H1 (cell line): ENCODE data around the gene SRPX. TPM values are rescaled to one million over a fixed set of nuclear protein-coding genes. Genes with fewer than 3 reads are reported as not detected.

Experiments used
- CTCF ChIA-PET: fragments of 300-600 bp; sonication (Branson Sonifier 250); formaldehyde crosslinking; loops from one replicate; lab custom pipeline; 2021; ENCODE audit not compliant: partially characterized antibody; lab: Charles Lee
- POLR2A ChIA-PET: fragments of 300-600 bp; sonication (Branson Sonifier 250); formaldehyde crosslinking; loops from one replicate; lab custom pipeline; 2021; ENCODE audit warnings: inconsistent platforms; ENCODE audit not compliant: partially characterized antibody; lab: Charles Lee
- DNase-seq, 2 experiments: peaks; one replicate each; pipeline versions ENCODE4 v3.0.0 to v3.0.0-alpha.2; 2010 to 2022; ENCODE audit warnings: low spot score in 2 of 2, low read depth in 1 of 2, mixed read lengths in 1 of 2
- FAIRE-seq: peaks from 2 replicates; lab custom pipeline; 2011; peaks lifted over from hg19 to GRCh38; lab: Jason Lieb, UNC
- H2AFZ ChIP-seq: 2 replicates; pipeline ENCODE4 v1.8.1; 2012; ENCODE audit warnings: low read length, inconsistent platforms
- H2AK5ac ChIP-seq: 2 replicates; pipeline ENCODE4 v1.6.1; 2013; ENCODE audit warnings: low read depth, low read length
- H2BK120ac ChIP-seq: replicated peaks from 2 replicates; pipeline ENCODE3; 2013; ENCODE audit warnings: low read depth, low read length, inconsistent platforms
- H2BK12ac ChIP-seq: 2 replicates; pipeline ENCODE4 v1.6.1; 2013; ENCODE audit warnings: low read depth, low read length
- H2BK15ac ChIP-seq: 2 replicates; pipeline ENCODE4 v1.6.1; 2013; ENCODE audit warnings: low read length
- H2BK20ac ChIP-seq: 2 replicates; pipeline ENCODE4 v1.6.1; 2013; ENCODE audit warnings: low read length
- H2BK5ac ChIP-seq: 2 replicates; pipeline ENCODE4 v1.6.1; 2013; ENCODE audit warnings: low read depth, low read length
- H3K14ac ChIP-seq: 2 replicates; pipeline ENCODE4 v1.6.1; 2013; ENCODE audit warnings: inconsistent platforms; ENCODE audit not compliant: insufficient read length
- H3K18ac ChIP-seq: 2 replicates; pipeline ENCODE4 v1.6.1; 2013; ENCODE audit warnings: low read length; ENCODE audit errors: extremely low read depth
- H3K23ac ChIP-seq: 2 replicates; pipeline ENCODE4 v1.6.1; 2013; ENCODE audit warnings: inconsistent platforms; ENCODE audit not compliant: insufficient read length
- H3K23me2 ChIP-seq: 2 replicates; pipeline ENCODE4 v1.6.1; 2013; ENCODE audit warnings: low read depth, low read length
- H3K27ac ChIP-seq: 2 replicates; pipeline ENCODE4 v1.6.1; 2011; ENCODE audit warnings: low read depth, low read length, inconsistent platforms
- H3K27me3 ChIP-seq, 4 experiments: replicated peaks in 1 of 4; 1 replicate in 1 of 4; 2 replicates in 3 of 4; pipeline versions ENCODE4 v1.6.1 to v1.8.1; 2011 to 2013; ENCODE audit warnings: low read length in 3 of 4, mild to moderate bottlenecking in 3 of 4, inconsistent platforms in 2 of 4, mixed read lengths in 2 of 4, moderate library complexity in 1 of 4; ENCODE audit not compliant: control insufficient read depth in 3 of 4, insufficient read depth in 3 of 4; ENCODE audit errors: extremely low read depth in 1 of 4
- H3K36me3 ChIP-seq, 4 experiments: 2 replicates each; pipeline versions ENCODE4 v1.6.1 to v1.8.1; 2011 to 2013; ENCODE audit warnings: mild to moderate bottlenecking in 4 of 4, low read length in 3 of 4, moderate library complexity in 2 of 4, control low read depth in 1 of 4, inconsistent platforms in 1 of 4; ENCODE audit not compliant: insufficient read depth in 4 of 4, control insufficient read depth in 2 of 4
- H3K4ac ChIP-seq: replicated peaks from 2 replicates; pipeline ENCODE3; 2013; ENCODE audit warnings: low read length, low read depth, mixed read lengths, inconsistent platforms; ENCODE audit not compliant: insufficient read length
- H3K4me1 ChIP-seq, 4 experiments: replicated peaks in 1 of 4; 1 replicate in 1 of 4; 2 replicates in 3 of 4; pipeline versions ENCODE4 v1.6.1 to v1.8.1; 2011 to 2013; ENCODE audit warnings: low read length in 3 of 4, inconsistent platforms in 2 of 4, mixed read lengths in 1 of 4; ENCODE audit not compliant: insufficient read depth in 4 of 4, control insufficient read depth in 3 of 4
- H3K4me2 ChIP-seq, 2 experiments: 2 replicates each; pipeline versions ENCODE4 v1.6.1 to v1.8.1; 2011 to 2013; ENCODE audit warnings: low read depth in 2 of 2, low read length in 2 of 2, control low read depth in 1 of 2, inconsistent platforms in 1 of 2, mild to moderate bottlenecking in 1 of 2; ENCODE audit not compliant: insufficient read depth in 1 of 2
- H3K4me3 ChIP-seq, 4 experiments: fragments of 200-600, 300-600 bp in 1 of 4; sonication (generic), shearing (Covaris generic), sonication (Bioruptor Twin) in 1 of 4; 2 replicates each; pipeline versions ENCODE4 v1.5.1 to v1.8.1; 2011 to 2016; ENCODE audit warnings: low read length in 4 of 4, low read depth in 3 of 4, control low read depth in 2 of 4, inconsistent platforms in 2 of 4, mild to moderate bottlenecking in 2 of 4, mixed read lengths in 1 of 4, moderate library complexity in 1 of 4; ENCODE audit not compliant: insufficient read depth in 2 of 4; ENCODE audit errors: extremely low read depth in 1 of 4
- H3K56ac ChIP-seq: replicated peaks from 2 replicates; pipeline ENCODE3; 2013; ENCODE audit warnings: low read depth, mild to moderate bottlenecking, mixed read lengths, low read length, inconsistent platforms; ENCODE audit not compliant: insufficient read length
- H3K79me1 ChIP-seq: 2 replicates; pipeline ENCODE4 v1.6.1; 2013; ENCODE audit warnings: low read depth, low read length, control low read depth
- H3K79me2 ChIP-seq, 2 experiments: 2 replicates each; pipeline versions ENCODE4 v1.6.1 to v1.8.1; 2012 to 2013; ENCODE audit warnings: low read length in 2 of 2, mild to moderate bottlenecking in 2 of 2, inconsistent platforms in 1 of 2; ENCODE audit not compliant: insufficient read depth in 2 of 2, control insufficient read depth in 1 of 2
- H3K9ac ChIP-seq, 4 experiments: replicated peaks in 1 of 4; 1 replicate in 1 of 4; 2 replicates in 3 of 4; pipeline versions ENCODE4 v1.6.1 to v1.8.1; 2011 to 2013; ENCODE audit warnings: low read depth in 3 of 4, low read length in 3 of 4, control low read depth in 2 of 4, mild to moderate bottlenecking in 2 of 4, moderate library complexity in 2 of 4, inconsistent platforms in 1 of 4; ENCODE audit errors: extremely low read depth in 1 of 4
- H3K9me3 ChIP-seq, 2 experiments: 2 replicates each; pipeline versions ENCODE4 v1.6.1 to v1.8.1; 2012 to 2013; ENCODE audit warnings: mild to moderate bottlenecking in 2 of 2, moderate library complexity in 2 of 2, control low read depth in 1 of 2, inconsistent platforms in 1 of 2, low read depth in 1 of 2, low read length in 1 of 2, mixed read lengths in 1 of 2; ENCODE audit not compliant: insufficient read depth in 2 of 2
- H4K20me1 ChIP-seq, 2 experiments: replicated peaks in 1 of 2; 2 replicates each; pipeline versions ENCODE3 to v1.8.1; 2011 to 2013; ENCODE audit warnings: inconsistent platforms in 2 of 2, low read length in 2 of 2, mild to moderate bottlenecking in 1 of 2; ENCODE audit not compliant: insufficient read depth in 2 of 2, control insufficient read depth in 1 of 2
- H4K5ac ChIP-seq: 2 replicates; pipeline ENCODE4 v1.6.1; 2013; ENCODE audit warnings: low read length, low read depth, mixed read lengths, inconsistent platforms; ENCODE audit not compliant: insufficient read length
- H4K8ac ChIP-seq: 2 replicates; pipeline ENCODE4 v1.8.0; 2013; ENCODE audit warnings: mild to moderate bottlenecking, moderate library complexity, low read length, inconsistent platforms; ENCODE audit not compliant: insufficient read depth; ENCODE audit errors: extremely low read depth
- H4K91ac ChIP-seq: replicated peaks from 2 replicates; pipeline ENCODE3; 2013; ENCODE audit warnings: low read length, mixed read lengths, inconsistent platforms; ENCODE audit not compliant: insufficient read length
- JUND ChIP-seq: IDR thresholded peaks from 2 replicates; pipeline ENCODE4 v1.6.1; 2011; ENCODE audit warnings: mild to moderate bottlenecking, improper control_type of control experiment, low read length
- RFX5 ChIP-seq: IDR thresholded peaks from 2 replicates; pipeline ENCODE4 v1.6.1; 2011; ENCODE audit warnings: low read depth, low read length, improper control_type of control experiment, borderline replicate concordance
- WGBS, 2 experiments: shearing (Covaris generic) in 1 of 2; methylation state at CpG; one replicate each; pipeline versions ENCODE4 v1.1.6 to v1.1.7; 2013 to 2015; ENCODE audit warnings: low lambda C conversion rate in 2 of 2, mixed read lengths in 2 of 2, inconsistent platforms in 1 of 2, low coverage in 1 of 2, missing lambda C conversion rate in 1 of 2; ENCODE audit not compliant: insufficient replicate concordance in 2 of 2, insufficient coverage in 1 of 2, insufficient read length in 1 of 2; ENCODE audit errors: extremely low coverage in 1 of 2, missing lambda C conversion rate in 1 of 2; 5-methylcytosine and 5-hydroxymethylcytosine counted together
- polyA plus RNA-seq, 7 experiments: library from polyadenylated mRNA; depleted of rRNA in 3 of 7; stranded (reverse) in 5 of 7; unstranded in 2 of 7; fragments of >200 nt in 5 of 7; fragments of 200-250 nt in 2 of 7; gene quantifications; 1 replicate in 5 of 7; 2 replicates in 1 of 7; 4 replicates in 1 of 7; pipeline versions ENCODE4 v1.2.1 to v1.2.3, GENCODE V29; 2011 to 2013; ENCODE audit warnings: missing spikeins in 2 of 7, mixed read lengths in 2 of 7
- total RNA-seq: library from RNA; stranded (reverse); fragmentation: NEBNext Ultra II Directional; extraction: Animal tissue kit (Norgen Biotek cat#: 25700); gene quantifications from 2 replicates; pipeline ENCODE4 v1.2.1, GENCODE V29; 2021
- TF ChIP-seq, protein P1 (sequence below): IDR thresholded peaks from 2 replicates; pipeline ENCODE4 v1.6.1; 2012; ENCODE audit warnings: inconsistent platforms

SRPX gene
- total and polyA plus RNA-seq, 2 of the 8 experiments (the other 6 are each of a cell fraction or from before 2014, with no cell fraction given), result 7.6 to 10.4 TPM

DNA sequence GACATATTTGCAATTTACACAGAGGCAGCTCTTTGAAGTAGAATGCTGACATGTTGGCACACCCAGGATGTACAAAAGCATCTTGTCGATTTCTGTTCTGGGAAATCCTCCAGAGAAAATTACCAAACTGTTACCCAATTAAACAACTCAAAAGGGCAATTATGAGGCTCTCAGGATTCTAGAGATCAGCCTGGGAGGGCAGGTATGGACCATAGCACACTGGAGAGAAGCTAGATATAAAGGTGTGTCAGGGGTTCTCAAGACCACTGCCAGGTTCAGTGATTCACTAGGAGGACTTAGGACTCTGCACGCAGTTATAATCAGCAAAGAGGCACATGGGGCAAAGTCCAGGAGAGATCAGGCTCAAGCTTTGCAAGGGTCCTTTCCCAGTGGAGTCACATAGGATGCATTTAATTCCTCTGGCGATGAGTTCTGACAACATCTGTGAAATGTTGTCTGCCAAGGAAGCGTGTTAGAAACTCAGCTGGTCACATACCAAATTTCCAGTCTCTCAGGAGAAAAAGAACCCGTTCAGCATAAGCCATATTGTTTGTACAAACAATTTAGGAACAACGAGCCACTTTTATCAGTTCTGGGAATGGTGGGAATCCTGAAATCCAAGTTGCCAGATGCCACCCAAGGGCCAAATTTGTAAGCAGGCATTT is 113.5 kb downstream of the SRPX start:
- no peak for FAIRE-seq
- Histone ChIP-seq H2AFZ (no peak overlapping the region), H2BK15ac (no peak overlapping the region), H3K18ac (no peak overlapping the region), H2BK12ac (no peak overlapping the region), H3K79me2 (no peaks in the 10 kb centered on the region), H3K4me2 (no peak overlapping the region), H3K4me1 (no peaks in the 10 kb centered on the region), H4K8ac (no peak overlapping the region), H3K9me3 (no peaks in the 10 kb centered on the region), H3K56ac (no peak overlapping the region), H4K20me1 (no peaks in the 10 kb centered on the region), H2AK5ac (no peak overlapping the region), H3K23ac (no peak overlapping the region), H3K4me3 (no peak overlapping the region), H2BK20ac (no peak overlapping the region), H3K27ac (no peak overlapping the region), H3K23me2 (no peaks in the 10 kb centered on the region), H3K27me3 (no peaks in the 10 kb centered on the region), H2BK5ac (no peak overlapping the region), H2BK120ac (no peak overlapping the region), H3K4ac (no peak overlapping the region), H3K36me3 (no peaks in the 10 kb centered on the region), H3K79me1 (no peaks in the 10 kb centered on the region), H4K91ac (no peak overlapping the region), H4K5ac (no peak overlapping the region)
- ChIA-PET POLR2A (no interaction called here), CTCF (no interaction called here)
- WGBS, 2 experiments, result 98% methylated on average over 5 of the region's 6 CpGs; no CpG with 5 or more reads in 1 of the 2 experiments
- TF ChIP-seq RFX5, result no peak
- no peak for TF ChIP-seq JUND
- TF ChIP-seq, protein P1, sequence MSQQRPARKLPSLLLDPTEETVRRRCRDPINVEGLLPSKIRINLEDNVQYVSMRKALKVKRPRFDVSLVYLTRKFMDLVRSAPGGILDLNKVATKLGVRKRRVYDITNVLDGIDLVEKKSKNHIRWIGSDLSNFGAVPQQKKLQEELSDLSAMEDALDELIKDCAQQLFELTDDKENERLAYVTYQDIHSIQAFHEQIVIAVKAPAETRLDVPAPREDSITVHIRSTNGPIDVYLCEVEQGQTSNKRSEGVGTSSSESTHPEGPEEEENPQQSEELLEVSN, result no peak
- TF ChIP-seq, all 59 proteins: peak for 0
- no peak overlapping the region for H3K9ac ChIP-seq
- no peak for DNase-seq
- no peak overlapping the region for H3K14ac ChIP-seq
